Cerebellar nuclear complex (tissue), 1 donor: Measurements from ENCODE around the gene RFX5.
"Not testable (repeated sequence)": the region's sequence is repeated elsewhere in the genome, so short reads cannot be mapped to it uniquely, and the experiment has no call there.

Source experiments
- DNase-seq, 2 experiments: peaks; one replicate each; lab custom pipeline; 2025; lab: John Stamatoyannopoulos, UW

Gene RFX5

DNA sequence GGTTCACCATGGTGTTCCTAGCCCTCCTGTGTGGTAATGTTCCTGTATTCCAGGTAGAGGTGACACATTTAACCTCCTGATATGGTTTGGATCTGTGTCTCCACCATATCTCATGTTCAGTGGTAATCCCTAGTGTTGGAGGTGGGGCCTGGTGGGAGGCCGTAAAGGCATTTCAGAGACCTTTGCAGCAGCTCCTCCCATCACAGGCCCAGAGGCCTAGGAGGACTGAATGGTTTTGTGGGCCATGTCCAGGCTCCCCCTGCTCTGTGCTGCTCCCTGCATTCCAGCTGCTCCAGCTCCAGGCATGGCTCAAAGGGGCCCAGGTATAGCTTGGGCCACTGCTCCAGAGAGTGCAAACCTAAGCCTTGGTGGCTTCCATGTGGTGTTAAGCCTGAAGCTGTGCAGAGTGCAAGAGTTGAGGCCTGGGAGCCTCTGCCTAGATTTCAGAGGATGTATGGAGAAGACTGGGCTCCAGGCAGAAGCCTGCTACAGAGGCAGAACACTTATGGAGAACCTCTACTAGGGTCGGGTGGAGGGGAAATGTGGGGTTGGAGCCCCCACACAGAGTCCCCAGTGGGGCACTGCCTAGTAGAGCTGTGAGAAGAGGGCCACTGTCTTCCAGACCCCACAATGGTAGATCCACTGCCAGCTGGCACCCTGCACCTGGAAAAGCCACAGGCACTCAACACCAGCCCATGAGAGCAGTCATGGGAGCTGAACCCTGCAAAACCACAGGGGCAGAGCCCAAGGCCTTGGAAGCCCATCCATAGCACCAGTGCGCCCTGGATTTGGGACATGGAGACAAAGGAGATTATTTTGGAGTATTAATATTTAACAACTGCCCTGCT is 15.5 kb upstream of the RFX5 start:
- no peak for DNase-seq

DNA sequence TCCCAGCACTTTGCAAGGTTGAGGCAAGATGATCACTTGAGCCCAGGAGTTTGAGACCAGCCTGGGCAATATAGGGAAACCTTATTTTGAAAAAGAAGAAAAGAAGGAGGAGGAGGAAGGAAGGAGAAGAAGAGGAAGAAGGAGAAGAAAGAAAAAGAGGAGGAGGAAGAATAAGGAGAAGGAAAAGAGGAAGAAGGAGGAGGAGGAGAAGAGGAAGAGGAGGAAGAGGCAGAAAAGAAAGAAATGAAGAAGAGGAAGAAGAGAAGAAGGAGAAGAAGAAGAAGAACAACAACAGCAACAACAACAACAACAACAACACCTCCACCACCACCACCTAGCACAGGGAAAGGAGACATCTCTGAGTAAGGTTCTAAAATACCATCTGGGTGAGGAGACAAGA is 14.8 kb upstream of the RFX5 start:
- DNase-seq = no peak

DNA sequence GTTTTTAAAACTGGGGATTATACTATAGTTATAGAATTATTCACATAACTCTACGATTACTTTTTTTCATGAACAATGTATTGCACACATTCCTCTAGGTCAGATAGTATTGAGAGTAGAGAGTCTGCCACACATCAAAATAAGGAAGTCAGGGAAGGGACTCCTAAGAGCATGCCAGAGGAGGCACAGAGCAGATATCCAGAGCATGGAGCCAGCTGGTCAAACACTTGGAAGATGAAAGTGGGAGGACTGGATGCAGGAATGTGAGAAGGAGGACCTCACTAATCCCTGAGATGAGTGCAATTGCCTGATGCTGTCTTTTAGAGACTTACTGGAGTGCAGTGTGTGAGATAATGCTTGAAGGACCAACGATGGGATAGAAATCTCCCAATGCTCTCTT is 9.6 kb upstream of the RFX5 start:
- DNase-seq = no peak

DNA sequence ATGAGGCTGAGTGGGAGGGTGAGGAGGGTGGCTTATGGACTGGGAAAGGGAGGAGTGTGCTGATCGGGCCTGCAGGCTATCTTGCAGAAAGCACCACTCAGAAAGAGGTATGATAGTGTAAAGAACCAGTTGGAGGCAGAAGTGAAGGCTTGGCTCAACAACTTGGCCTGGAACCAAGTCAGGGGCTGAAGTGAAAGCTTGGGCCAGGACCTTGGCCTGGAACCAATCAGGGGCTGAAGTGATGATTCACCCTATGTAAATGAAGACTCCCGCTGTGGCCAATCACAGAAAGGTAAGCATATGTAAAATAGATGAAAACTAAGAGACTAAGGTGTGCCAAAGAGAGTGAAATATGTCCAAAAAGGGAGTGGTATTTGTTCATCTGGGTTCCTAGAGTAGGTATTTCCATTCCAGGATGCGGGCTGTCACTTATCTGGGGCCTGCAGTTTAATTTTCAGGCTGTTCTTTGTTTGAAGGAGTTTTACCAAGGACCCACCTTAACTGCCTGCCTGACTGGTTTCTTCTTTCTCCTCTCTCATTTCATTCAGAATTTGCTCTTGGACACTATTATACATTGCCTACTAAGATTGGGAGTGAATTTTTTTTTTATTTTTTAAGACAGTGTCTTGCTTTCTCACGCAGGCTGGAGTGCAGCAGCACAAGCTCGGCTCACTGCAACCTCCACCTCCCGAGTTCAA is 5.1 kb upstream of the RFX5 start:
- no peak for DNase-seq

DNA sequence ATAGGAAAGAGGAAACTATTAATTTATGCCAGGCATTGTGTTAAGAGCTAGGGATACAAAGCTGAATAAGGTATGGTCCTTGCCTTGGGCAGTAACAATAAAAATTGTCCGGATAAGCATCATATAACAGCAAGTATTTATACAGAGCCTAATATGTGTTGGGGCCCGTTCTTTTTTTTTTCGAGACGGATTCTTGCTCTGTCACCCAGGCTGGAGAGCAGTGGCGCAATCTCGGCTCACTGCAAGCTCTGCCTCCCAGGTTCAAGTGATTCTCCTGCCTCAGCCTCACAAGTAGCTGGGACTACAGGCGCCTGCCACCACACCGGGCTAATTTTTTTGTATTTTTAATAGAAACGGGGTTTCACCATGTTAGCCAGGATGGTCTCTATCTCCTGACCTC is 3.3 kb upstream of the RFX5 start:
- not testable (repeated sequence) for DNase-seq

DNA sequence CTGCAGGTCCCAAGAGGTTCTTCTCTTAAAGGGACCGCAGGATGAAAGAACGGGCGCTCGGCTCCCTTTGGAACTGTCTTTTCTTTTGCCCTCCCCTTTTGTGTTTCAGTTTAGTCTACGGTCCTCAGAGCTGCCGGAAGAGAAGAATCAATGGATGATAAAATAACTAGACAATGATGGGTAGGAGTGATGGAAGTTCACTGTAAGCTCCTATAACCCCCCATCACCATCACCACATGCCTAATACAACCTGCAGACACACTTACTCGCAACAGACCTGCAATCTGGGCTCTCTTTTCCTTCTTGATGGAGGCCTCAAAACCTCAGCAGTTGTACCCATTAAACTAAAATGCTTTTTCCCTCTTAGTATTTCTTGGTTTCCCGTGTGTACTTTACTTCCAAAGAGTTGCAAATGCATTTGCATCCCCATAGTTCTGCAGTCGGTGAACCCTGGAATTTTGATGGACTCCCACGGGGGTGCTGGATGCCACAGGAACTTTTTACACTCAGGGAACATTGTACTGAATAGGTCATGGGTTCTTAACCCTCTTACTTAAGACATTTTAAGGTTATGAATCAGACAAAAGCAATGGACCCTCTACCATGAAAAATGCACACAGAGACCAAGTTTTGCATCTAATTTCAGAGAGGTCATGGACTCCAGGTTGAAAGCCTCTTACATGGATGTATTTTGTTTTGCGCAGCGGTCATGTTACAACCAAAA is 633 bp upstream of the RFX5 start:
- no peak for DNase-seq

DNA sequence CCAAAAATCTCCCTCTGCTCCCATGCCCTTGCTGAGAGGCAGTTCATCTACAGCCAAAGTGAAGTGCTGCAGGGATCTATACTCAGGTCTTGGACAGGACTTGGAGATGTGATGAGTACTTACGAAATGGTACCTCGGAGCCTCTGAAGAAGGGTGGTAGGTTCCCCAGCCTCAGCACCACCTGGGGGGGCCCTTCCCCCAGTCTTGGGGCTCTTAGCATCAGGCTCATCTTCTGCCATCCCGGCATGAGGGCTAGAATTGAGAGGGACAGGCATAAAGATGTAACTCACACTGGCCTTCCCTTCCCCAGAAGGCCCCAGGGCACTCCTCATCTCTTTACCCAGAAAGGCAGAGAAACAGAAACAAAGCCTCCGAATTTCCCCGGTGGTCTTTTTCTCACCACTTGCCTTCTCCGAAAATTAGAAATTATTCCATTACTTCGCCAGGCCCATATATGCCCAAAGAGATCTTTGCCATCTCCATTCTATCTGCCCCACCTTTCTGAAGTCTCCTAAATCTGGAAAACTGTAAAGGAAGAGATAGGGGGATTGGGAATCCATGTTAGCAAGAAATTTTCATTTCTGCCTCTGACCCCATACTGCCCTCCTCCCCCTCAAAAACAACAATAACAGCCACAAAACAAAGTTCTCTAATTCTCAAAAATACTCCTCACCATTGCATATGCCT is 827 bp downstream of the RFX5 start:
- no peak for DNase-seq

DNA sequence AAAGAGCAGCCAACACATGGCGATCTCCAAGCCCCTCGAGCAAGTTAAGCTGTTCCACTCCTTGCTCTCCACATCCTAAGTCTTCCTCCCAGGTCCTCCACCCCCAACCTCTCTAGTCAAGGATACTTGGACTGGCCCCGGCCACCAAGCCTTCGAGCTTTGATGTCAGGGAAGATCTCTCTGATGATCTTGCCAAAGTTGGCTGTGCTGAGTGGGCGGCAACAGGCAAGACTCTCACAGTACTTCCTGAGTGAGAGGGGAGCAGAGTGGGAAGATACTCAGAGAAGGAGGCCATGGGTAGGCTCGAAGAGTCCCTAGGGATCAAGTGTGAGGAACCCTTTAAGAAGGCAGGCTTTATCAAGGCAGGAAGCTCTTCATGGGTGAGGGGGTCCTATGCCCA is 2.8 kb downstream of the RFX5 start:
- DNase-seq = no peak

DNA sequence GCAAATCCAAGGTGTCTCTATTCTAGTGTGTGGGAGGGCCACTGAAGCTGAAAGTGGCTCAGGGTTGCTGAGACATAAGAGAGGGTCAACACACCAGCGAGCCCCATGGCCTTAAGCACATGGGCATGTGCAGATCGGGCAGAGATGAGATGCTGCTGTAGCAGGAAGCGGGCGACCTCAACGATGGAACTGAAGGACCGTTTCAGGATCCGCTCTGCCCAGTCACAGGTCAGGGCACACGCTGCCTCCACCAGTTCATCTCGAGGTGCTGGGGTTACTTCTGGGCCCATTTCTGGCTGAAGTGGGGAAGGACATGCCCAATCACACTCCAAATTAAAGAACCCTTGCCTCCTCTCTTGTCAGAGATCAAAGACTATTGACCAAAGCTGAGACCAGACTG is 3.5 kb downstream of the RFX5 start:
- no peak for DNase-seq

DNA sequence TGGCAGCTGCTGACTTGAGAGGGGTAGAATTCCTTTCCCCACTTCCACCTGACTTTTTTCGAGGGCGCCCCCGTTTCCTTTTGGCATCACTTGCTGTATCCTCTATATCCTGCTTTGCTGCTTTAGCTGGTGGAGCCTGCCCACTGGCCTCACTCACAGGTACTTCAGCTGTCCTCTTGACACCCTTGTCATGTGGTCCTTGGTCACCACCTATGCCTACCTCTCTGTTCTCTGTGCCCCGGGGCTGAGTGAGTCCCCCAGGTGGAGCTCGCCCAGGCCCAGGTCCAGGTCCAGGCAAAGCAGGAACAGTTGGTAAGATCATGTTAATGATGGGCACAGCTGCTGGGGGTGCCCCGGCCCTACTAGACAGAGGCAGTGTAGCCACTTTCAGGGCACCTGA is 4.5 kb downstream of the RFX5 start:
- no peak for DNase-seq

DNA sequence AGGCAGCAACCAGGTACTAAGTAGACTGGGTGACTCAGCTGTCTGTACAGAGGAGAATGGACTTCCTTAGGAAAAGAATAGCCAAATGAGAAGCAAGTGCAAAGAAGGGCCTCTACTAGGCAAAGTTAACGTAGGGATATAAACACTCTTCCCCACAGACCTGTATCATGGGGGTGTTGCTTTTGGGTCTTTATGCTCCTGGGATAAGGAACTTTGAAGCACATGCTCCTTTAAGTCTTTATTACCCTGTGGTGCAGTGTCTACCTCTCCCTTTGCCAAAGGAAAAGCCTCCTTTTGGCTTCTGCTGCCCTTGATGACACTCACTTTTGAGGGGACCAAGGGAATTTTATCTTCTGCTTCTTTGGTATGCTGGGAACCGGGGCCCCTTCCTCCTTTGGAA is 5.0 kb downstream of the RFX5 start:
- no peak for DNase-seq

DNA sequence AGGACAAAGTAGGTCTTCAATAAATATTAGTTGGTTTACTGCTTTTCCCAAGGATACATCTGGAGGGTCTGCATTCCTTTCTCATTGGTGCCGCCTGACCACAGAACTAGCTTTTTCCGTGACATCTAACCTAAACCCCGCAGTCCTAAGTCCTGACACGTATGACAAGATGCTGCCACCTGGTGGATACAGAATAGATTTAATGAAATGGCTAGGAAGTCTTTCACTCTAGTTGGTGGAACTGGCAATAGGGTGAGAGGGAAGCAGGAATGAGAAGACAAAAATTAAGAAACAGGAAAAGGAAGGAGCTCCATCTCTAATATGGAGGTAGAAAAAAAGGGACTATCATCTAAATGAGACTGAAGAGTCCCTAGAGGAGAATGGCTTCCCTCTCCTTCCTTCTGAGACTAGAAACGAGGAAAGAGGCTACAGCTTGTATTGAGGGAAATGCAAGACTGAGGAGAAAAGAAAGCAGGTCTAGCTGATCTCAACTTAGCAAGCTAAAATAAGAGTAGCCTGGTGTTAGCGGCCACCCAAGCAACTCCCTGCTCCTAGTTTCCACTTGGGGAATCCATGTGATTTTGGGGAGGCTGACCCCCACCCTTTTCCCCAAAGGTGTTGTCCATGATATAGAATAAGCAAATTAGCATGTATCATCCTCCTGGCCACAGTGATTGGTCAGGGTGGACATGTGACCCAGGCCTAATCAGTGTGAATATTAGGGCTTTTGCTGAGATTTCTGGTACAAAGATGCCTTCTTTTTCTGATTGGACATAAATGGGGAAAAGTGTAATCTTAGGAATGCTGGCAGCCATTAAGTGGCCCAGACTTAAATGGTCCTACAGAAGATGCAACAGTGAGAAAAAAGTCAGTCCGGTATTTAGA is 5.9 kb downstream of the RFX5 start:
- peak in 1 of 2 experiments; percentile 61 for DNase-seq

DNA sequence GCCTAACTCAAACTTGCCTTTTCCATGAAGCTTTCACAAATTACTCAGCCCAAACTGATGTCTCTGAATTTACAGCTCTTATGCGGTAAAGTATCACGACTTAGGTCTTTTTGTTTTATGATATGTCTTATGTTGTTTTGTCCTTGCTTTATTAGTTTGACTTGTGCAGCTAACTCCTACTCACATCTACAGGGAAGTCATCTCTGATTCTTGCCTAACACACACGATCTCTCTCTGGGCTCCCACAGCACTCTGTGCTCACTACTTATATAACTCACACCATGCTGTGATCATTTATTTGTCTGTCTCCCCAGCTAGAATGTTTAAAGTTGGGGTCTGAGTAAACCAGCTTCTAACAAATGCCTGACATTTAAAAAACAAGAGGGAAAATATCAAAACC is 10.5 kb downstream of the RFX5 start:
- DNase-seq = no peak

DNA sequence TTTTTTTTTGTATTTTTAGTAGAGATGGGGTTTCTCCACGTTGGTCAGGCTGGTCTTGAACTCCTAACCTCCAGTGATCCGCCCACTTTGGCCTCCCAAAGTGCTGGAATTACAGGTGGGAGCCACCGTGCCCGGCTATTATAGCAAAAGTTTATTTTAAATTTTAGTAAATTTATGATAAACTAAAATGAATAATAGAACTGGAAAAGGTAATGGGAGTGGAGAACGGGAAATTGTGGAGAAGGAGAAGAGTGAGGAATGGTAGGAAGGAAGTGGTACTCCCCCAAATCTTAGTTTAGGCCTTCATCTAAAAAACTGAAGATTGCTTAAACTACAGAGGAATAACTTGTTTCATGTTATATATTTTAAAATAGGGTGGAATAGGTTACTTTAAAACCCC is 12.2 kb downstream of the RFX5 start:
- no peak for DNase-seq

DNA sequence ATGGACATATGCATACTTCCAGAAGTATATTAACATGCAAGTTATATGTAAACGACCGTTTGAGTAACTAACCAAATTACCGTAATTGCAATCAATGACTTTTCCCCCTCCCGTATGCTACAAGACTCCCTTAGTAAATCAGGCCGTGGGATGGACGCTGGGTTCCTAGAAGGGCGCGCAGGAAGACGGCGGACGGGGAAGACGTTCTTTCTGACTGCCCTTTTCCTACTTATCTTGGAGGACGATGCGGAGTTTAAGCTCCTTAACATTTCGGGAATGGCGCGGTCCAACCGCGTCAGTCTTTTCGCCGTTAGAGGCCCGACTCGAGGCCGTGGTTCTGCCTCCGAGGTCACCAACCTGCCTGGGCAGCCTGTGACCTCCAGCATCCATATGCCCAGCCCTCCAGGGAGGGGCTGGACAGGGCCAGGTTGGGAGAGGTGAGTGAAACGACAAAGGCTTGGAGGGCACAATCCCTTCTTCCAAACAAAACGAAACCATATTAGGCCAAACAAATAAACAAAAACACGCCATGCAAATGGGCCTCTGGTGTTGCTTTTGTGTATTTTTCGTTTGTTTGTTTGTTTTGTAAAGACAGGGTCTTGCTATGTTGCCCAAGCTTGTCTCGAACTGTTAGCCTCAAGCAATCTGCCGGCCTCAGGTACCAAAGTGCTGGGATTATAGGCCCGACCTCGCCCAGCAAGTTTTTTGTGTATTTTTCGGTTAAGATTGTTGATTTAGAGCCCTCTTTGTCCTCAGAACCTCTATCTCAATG is 19.0 kb downstream of the RFX5 start:
- DNase-seq = no peak

DNA sequence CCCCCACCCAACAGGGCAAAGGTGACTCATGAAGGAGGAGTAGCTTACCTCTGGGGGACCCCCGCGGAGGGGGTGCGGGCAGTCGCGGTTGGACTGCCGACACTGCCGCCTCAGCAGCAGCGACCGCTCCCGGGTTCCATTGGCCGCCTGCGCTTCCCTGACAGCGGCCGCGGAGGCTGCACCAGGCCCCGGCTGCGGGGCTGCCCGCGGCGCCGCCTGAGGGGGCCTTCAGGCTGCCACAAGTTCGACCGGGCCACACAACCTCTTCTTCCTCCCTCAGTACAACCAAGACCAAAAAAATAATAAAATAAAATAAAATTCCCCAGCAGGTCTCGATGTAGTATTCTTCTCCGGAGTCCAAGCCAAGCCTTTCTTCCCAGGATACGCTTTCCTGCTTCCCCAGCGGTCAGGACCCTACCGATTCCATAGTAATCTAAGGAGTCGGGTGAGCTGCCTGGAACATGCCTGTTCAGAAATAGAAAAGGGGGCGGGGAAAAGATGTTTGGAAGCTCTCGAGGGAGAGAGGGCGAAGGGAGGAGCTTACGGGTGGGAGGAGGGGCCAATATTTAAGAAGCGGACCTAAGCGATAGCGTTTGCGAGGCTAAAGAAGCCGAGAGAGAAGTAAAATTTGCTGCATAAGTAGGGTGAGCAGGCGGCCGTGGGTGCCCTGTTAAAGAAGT is 19.7 kb downstream of the RFX5 start, which contains the start of gene PI4KB:
Gene PI4KB, minus strand, starts transcription at position 194 of the 680 bp plus-strand sequence. CDS start 10,935 bp downstream, outside the sequence.
- peak; percentile 79 to 89 for DNase-seq

DNA sequence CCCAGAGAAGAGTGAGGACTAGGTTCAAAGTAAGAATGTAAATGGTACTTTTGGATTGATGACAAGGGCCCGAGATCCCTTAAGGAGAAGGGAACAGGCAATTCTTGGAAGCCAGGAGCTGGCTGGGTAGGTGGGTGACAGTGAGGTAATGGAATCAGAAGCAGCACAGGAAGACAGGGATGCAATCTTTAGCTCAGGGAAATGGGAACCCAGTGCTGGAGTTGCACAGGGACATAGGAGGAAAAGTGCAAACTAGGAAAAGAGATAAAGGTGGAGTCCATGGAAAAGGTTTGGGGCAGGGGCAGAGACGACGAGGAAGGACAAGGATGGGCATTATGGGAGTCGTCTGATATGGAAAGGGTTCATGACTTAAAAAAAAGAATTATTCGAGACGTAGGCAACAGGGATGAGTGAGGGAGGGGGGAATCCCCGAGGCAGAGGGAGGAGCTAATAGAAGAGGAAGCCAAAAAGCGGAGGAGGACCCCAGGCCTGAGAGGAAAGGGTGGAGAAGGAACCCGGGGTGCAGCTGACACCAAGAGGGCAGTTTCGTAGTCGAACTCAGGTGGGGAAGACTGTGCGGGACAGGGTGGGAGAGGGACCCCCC is 20.3 kb downstream of the RFX5 start:
- no peak for DNase-seq

DNA sequence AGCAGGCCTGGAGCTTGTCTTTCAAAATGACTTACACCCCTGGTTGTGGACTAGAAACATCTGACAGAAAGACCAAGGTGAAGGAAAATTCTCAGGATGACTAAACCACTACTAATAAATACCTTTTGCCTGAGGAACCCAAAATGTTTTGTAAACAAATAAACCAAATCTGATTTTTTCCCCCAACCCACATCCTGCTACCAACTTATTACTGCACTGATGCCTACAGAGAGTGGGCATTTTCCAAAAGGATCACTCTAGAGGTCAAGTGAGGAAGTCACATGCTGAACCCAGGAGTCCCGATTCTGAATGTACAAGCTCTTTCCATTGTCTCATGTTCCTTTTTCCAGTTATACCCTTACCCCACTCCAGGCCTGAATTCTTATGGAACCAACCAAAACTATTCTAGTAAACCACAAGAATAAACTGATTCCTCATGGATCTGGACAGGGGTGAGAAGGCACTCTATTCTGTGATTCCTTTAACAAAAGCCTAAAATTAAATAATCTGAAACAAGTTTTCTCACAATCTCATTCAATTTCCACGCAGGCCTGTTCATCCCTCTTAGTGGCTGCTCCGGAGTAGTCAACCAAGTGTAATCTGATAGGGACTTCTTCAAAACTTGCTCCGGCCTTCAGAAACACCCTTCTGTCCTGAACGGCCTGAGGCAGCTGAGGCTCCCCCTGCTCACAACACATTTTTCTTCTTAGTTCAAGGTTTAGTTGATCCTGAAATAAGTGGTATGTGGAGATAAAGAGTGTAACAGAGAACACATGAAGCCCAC is 21.2 kb downstream of the RFX5 start:
- DNase-seq = no peak

DNA sequence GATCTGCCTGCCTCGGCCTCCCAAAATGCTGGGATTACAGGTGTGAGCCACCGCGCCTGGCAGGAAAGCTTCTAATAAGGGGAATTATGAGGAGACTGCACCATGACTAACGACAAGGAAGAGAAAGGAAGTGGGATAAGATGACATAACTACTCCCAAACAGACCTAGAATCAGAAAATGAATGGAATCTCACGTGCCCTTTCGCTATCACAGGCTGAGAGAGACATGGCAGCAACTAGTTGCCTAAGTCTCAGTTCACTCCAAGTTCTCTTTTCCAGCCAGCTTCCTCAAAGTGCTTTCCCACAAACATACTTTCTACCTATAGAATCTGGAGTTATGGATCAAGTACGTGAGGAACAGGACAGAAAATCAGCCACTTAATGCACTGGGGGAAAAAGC is 21.8 kb downstream of the RFX5 start:
- DNase-seq = no peak
